IMR-90 (cell line): ENCODE results near the gene BGN. TPM values are rescaled to one million over a fixed set of nuclear protein-coding genes. Genes with fewer than 3 reads are reported as not detected.

Source experiments
- ATAC-seq: fragments of 200-7000 bp; cut with Tn5 transposase; 2 replicates; pipeline ENCODE4 v1.9.1; 2020; ENCODE audit warnings: low read depth, mild to moderate bottlenecking, moderate library complexity
- BruUV-seq: library from RNA; stranded (reverse); fragments of 400-500 nt; replicated peaks from 2 replicates; lab custom pipeline; 2021; lab: Mats Ljungman, UMichigan
- CTCF ChIA-PET: fragments of 300-600 bp; formaldehyde crosslinking; extraction: SDS; loops from one replicate; lab custom pipeline; 2021; ENCODE audit warnings: antibody characterized with exemption; lab: Yijun Ruan, JAX
- POLR2A ChIA-PET: fragments of 300-600 bp; sonication (Branson Sonifier 250); formaldehyde crosslinking; loops from one replicate; lab custom pipeline; 2022; ENCODE audit warnings: antibody characterized with exemption; ENCODE audit not compliant: unreplicated experiment; lab: Charles Lee
- DNase-seq: peaks from one replicate; pipeline ENCODE4 v3.0.0; 2013
- H2AFZ ChIP-seq: replicated peaks from 2 replicates; pipeline ENCODE3; 2013; ENCODE audit warnings: low read length, mild to moderate bottlenecking; ENCODE audit not compliant: poor library complexity
- H2AK5ac ChIP-seq: 2 replicates; pipeline ENCODE4 v1.6.1; 2013; ENCODE audit warnings: low read depth, low read length, inconsistent platforms
- H2AK9ac ChIP-seq: replicated peaks from 2 replicates; pipeline ENCODE3; 2013; ENCODE audit warnings: mild to moderate bottlenecking, low read depth, low read length, moderate library complexity; ENCODE audit not compliant: poor library complexity
- H2BK120ac ChIP-seq: 2 replicates; pipeline ENCODE4 v1.6.1; 2013; ENCODE audit warnings: low read depth, low read length, inconsistent platforms
- H2BK15ac ChIP-seq: 3 replicates; pipeline ENCODE4 v1.6.1; 2013; ENCODE audit warnings: low read depth, low read length, inconsistent platforms
- H2BK20ac ChIP-seq: 2 replicates; pipeline ENCODE4 v1.6.1; 2013; ENCODE audit warnings: low read depth, mild to moderate bottlenecking, inconsistent platforms, low read length, moderate library complexity
- H2BK5ac ChIP-seq: 2 replicates; pipeline ENCODE4 v1.6.1; 2013; ENCODE audit warnings: mild to moderate bottlenecking, low read depth, low read length, inconsistent platforms; ENCODE audit not compliant: poor library complexity, severe bottlenecking
- H3K14ac ChIP-seq: replicated peaks from 2 replicates; pipeline ENCODE4 v1.6.1; 2013; ENCODE audit warnings: low read depth, low read length, inconsistent platforms
- H3K18ac ChIP-seq: 2 replicates; pipeline ENCODE4 v1.6.1; 2013; ENCODE audit warnings: low read depth, low read length, control low read depth
- H3K23ac ChIP-seq: 2 replicates; pipeline ENCODE4 v1.6.1; 2013; ENCODE audit warnings: low read depth, low read length, inconsistent platforms
- H3K27ac ChIP-seq: 2 replicates; pipeline ENCODE4 v1.5.1; 2013; ENCODE audit warnings: mild to moderate bottlenecking, control low read depth, low read length; ENCODE audit not compliant: insufficient read depth
- H3K27me3 ChIP-seq: 2 replicates; pipeline ENCODE4 v1.6.1; 2013; ENCODE audit warnings: low read length; ENCODE audit not compliant: control insufficient read depth, insufficient read depth
- H3K36me3 ChIP-seq: 2 replicates; pipeline ENCODE4 v1.6.1; 2013; ENCODE audit warnings: low read length, mixed read lengths; ENCODE audit not compliant: control insufficient read depth, insufficient read depth
- H3K4ac ChIP-seq: 2 replicates; pipeline ENCODE4 v1.6.1; 2013; ENCODE audit warnings: low read depth, low read length, inconsistent platforms
- H3K4me1 ChIP-seq: 2 replicates; pipeline ENCODE4 v1.6.1; 2013; ENCODE audit warnings: low read length, mixed read lengths; ENCODE audit not compliant: control insufficient read depth, insufficient read depth
- H3K4me2 ChIP-seq: 2 replicates; pipeline ENCODE4 v1.6.1; 2013; ENCODE audit warnings: low read depth, mild to moderate bottlenecking, control low read depth, low read length, moderate library complexity
- H3K4me3 ChIP-seq: 2 replicates; pipeline ENCODE4 v1.5.1; 2013; ENCODE audit warnings: low read depth, mild to moderate bottlenecking, control low read depth, low read length, moderate library complexity; ENCODE audit not compliant: insufficient read depth
- H3K56ac ChIP-seq: 2 replicates; pipeline ENCODE4 v1.6.1; 2013; ENCODE audit warnings: low read length, inconsistent platforms; ENCODE audit not compliant: insufficient read depth; ENCODE audit errors: extremely low read depth
- H3K79me1 ChIP-seq, 2 experiments: 2 replicates each; pipeline ENCODE4 v1.6.1; 2013; ENCODE audit warnings: low read length in 2 of 2, inconsistent platforms in 1 of 2, low read depth in 1 of 2
- H3K9ac ChIP-seq: 2 replicates; pipeline ENCODE4 v1.6.1; 2013; ENCODE audit warnings: low read depth, low read length, control low read depth
- H3K9me1 ChIP-seq: 2 replicates; pipeline ENCODE4 v1.6.1; 2013; ENCODE audit warnings: low read length, inconsistent platforms; ENCODE audit not compliant: insufficient read depth
- H3K9me3 ChIP-seq: 2 replicates; pipeline ENCODE4 v1.6.1; 2013; ENCODE audit warnings: low read length; ENCODE audit not compliant: control insufficient read depth, insufficient read depth
- H4K20me1 ChIP-seq: 2 replicates; pipeline ENCODE4 v1.6.1; 2013; ENCODE audit warnings: low read length, inconsistent platforms; ENCODE audit not compliant: insufficient read depth
- H4K5ac ChIP-seq: 2 replicates; pipeline ENCODE4 v1.6.1; 2013; ENCODE audit warnings: mild to moderate bottlenecking, low read depth, low read length, control low read depth
- H4K8ac ChIP-seq, 2 experiments: 2 replicates each; pipeline ENCODE4 v1.6.1; 2013; ENCODE audit warnings: low read depth in 2 of 2, low read length in 2 of 2, control low read depth in 1 of 2, inconsistent platforms in 1 of 2
- H4K91ac ChIP-seq: 2 replicates; pipeline ENCODE4 v1.6.1; 2013; ENCODE audit warnings: low read depth, low read length, inconsistent platforms; ENCODE audit not compliant: insufficient read depth
- SMC3 ChIP-seq: fragments of 150-350 bp; IDR thresholded peaks from 2 replicates; pipeline ENCODE4 v1.6.1; 2016; ENCODE audit warnings: low read depth, mild to moderate bottlenecking, antibody characterized with exemption, low read length, moderate library complexity
- WGBS, 2 experiments: methylation state at CpG; one replicate each; pipeline versions ENCODE4 v1.1.5 to v1.1.7; 2013; ENCODE audit warnings: missing lambda C conversion rate in 2 of 2; ENCODE audit not compliant: insufficient read length in 1 of 2; ENCODE audit errors: extremely low coverage in 2 of 2; 5-methylcytosine and 5-hydroxymethylcytosine counted together
- dilution Hi-C: fragments of 300-500 bp; cut with HindIII; formaldehyde crosslinking; loops from one replicate; pipeline ENCODE4 v1.14.3; 2018; ENCODE audit warnings: low sequenced_read_pairs; ENCODE audit not compliant: unreplicated experiment
- in situ Hi-C: fragments of 300-500 bp; cut with MboI; formaldehyde crosslinking; loops from 3 replicates; pipeline ENCODE4 v1.14.3; 2019; ENCODE audit warnings: low sequenced_read_pairs, inconsistent platforms, mixed read lengths
- intact Hi-C: fragments of 100-400 bp; cut with micrococcal nuclease; formaldehyde crosslinking; loops from 2 replicates; pipeline ENCODE4 v1.10.0; 2022
- polyA plus RNA-seq, 3 experiments: library from polyadenylated mRNA; depleted of rRNA; stranded (reverse); fragments of >200 nt; gene quantifications; 2 replicates each; pipeline ENCODE4 v1.2.3, GENCODE V29; 2012; ENCODE audit warnings: low replicate concordance in 1 of 3
- total RNA-seq: library from RNA; depleted of rRNA; stranded (reverse); fragments of >200 nt; gene quantifications from 2 replicates; pipeline ENCODE4 v1.2.3, GENCODE V29; 2012

Gene BGN
- total and polyA plus RNA-seq, 2 of the 4 experiments (the other 2 are of a cell fraction) = 11.3 to 298 TPM

GRCh38 chrX:153522259-153522658 lies 27.5 kb downstream of the BGN start:
- Histone ChIP-seq H2AK5ac (no peak overlapping the region), H3K56ac (no peak overlapping the region), H2BK15ac (no peak overlapping the region), H3K4me1 (peaks cover 2% of the 10 kb centered on the region; the same call in 1 of the 2 replicates), H3K27ac (no peak overlapping the region), H4K5ac (no peak overlapping the region), H3K9me1 (no peaks in the 10 kb centered on the region; the same call in 1 of the 2 replicates), H4K8ac (no peak overlapping the region), H2BK120ac (no peak overlapping the region), H2BK5ac (no peak overlapping the region), H3K27me3 (peaks cover 28% of the 10 kb centered on the region; the same call in 1 of the 2 replicates), H4K91ac (no peak overlapping the region), H3K18ac (no peak overlapping the region), H3K4ac (no peak overlapping the region), H3K9me3 (no peaks in the 10 kb centered on the region; the same call in 1 of the 2 replicates), H3K23ac (no peak overlapping the region), H3K79me1 (no peaks in the 10 kb centered on the region), H3K36me3 (no peaks in the 10 kb centered on the region), H3K14ac (no peak overlapping the region), H3K4me3 (no peak overlapping the region), H2BK20ac (no peak overlapping the region), H2AFZ (no peak overlapping the region), H3K4me2 (no peak overlapping the region), H2AK9ac (no peak overlapping the region), H4K20me1 (no peaks in the 10 kb centered on the region), H3K9ac (no peak overlapping the region)
- WGBS, 2 experiments = 64% methylated on average over 6 of the region's 12 CpGs; no CpG with 5 or more reads in 1 of the 2 experiments
- intact Hi-C loops (no loop called here), in situ Hi-C loops (no loop called here), dilution Hi-C loops (no loop called here)
- ATAC-seq = no peak
- no peak for TF ChIP-seq SMC3
- BruUV-seq = no TSS peak
- DNase-seq = no peak
- CTCF ChIA-PET = no interaction called here
- POLR2A ChIA-PET = no interaction called here
